Gastrocnemius medialis (tissue), 4 donors: ENCODE measurements around the gene SLITRK5.

Experiments used
- POLR2A ChIP-seq, 2 donors: fragments of 450-650 bp; IDR thresholded peaks; one replicate each; pipeline ENCODE4 v1.6.1; 2017; ENCODE audit warnings: antibody characterized with exemption in 2 of 2, mild to moderate bottlenecking in 2 of 2, moderate library complexity in 2 of 2
- TF ChIP-seq, protein P1 (sequence below), 5 experiments: fragments of 450-650 bp in 3 of 5; fragments of 200-600 bp in 2 of 5; sonication (generic) in 2 of 5; IDR thresholded peaks in 4 of 5; conservative IDR thresholded peaks in 1 of 5; 1 replicate in 4 of 5; 2 replicates in 1 of 5; pipeline ENCODE4 v1.5.1; 2016 to 2019; ENCODE audit warnings: antibody characterized with exemption in 5 of 5, mild to moderate bottlenecking in 3 of 5, moderate library complexity in 3 of 5

DNA sequence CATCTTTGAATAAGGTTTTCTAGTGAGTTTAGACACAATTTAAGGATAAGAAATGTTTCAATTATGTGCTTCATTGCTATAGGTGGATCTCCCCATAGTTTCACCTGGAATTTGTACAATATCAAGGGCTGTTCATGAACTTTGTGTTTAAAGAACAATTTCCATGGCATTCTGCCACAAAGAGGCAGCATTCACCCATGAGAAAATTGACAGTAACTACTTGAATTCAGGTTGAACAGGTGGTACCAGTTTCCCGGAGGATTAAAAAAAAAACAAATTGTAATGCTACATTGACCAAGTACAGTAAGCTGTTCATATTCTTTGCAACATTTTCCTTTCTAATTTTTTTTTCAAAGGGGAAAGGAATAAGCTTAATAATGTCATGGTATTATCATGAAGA is 9.1 kb downstream of the SLITRK5 start:
- TF ChIP-seq, protein P1, sequence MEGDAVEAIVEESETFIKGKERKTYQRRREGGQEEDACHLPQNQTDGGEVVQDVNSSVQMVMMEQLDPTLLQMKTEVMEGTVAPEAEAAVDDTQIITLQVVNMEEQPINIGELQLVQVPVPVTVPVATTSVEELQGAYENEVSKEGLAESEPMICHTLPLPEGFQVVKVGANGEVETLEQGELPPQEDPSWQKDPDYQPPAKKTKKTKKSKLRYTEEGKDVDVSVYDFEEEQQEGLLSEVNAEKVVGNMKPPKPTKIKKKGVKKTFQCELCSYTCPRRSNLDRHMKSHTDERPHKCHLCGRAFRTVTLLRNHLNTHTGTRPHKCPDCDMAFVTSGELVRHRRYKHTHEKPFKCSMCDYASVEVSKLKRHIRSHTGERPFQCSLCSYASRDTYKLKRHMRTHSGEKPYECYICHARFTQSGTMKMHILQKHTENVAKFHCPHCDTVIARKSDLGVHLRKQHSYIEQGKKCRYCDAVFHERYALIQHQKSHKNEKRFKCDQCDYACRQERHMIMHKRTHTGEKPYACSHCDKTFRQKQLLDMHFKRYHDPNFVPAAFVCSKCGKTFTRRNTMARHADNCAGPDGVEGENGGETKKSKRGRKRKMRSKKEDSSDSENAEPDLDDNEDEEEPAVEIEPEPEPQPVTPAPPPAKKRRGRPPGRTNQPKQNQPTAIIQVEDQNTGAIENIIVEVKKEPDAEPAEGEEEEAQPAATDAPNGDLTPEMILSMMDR (IDR thresholded peaks at IDR 0.05 in 4 of 5, conservative IDR thresholded peaks at IDR 0.05 in 1 of 5): no peak
- TF ChIP-seq POLR2A (IDR thresholded peaks at IDR 0.05): no peak
